ENCODE measurements around the gene SLC35F6.
A peak's percentile ranks its signal among the peaks of the same experiment; 100 is the strongest.
"Not testable (repeated sequence)": the region's sequence is repeated elsewhere in the genome, so short reads cannot be mapped to it uniquely, and the experiment has no call there.

The SLC35F6 gene

GRCh38 chr2:26757873-26758789 is 6.0 kb upstream of the SLC35F6 start:
- no peaks in the 10 kb centered on the region for H3K27me3 ChIP-seq
- DNase-seq, result no peak

GRCh38 chr2:26758790-26759321 is 5.2 kb upstream of the SLC35F6 start:
- Histone ChIP-seq H3K4me3 (ENCODE audit: low read depth, low read length) (no peak overlapping the region), H3K9me3 (no peaks in the 10 kb centered on the region), H3K27me3 (no peaks in the 10 kb centered on the region), H3K36me3 (no peaks in the 10 kb centered on the region), H3K4me1 (peaks cover 24% of the 10 kb centered on the region)
- no peak for DNase-seq
- TF ChIP-seq CTCF (IDR thresholded peaks at IDR 0.05; ENCODE audit: low read depth, low read length), result no peak

More at GRCh38 chr2:26757873-26758789, 6.0 kb upstream of the SLC35F6 start:
- H3K9me3 ChIP-seq, result no peaks in the 10 kb centered on the region
- H3K4me1 ChIP-seq, result peaks cover 30% of the 10 kb centered on the region
- H3K4me3 ChIP-seq (ENCODE audit: low read depth, low read length), result no peak overlapping the region
- no peaks in the 10 kb centered on the region for H3K36me3 ChIP-seq
- TF ChIP-seq CTCF (IDR thresholded peaks at IDR 0.05; ENCODE audit: low read depth, low read length), result no peak

GRCh38 chr2:26759845-26760244 is 4.2 kb upstream of the SLC35F6 start:
- H3K4me1 ChIP-seq, result peaks cover 20% of the 10 kb centered on the region; the same call in 1 of the 2 replicates
- no peak for TF ChIP-seq CTCF (IDR thresholded peaks at IDR 0.05; ENCODE audit: low read depth, low read length)
- H3K9me3 ChIP-seq, result no peaks in the 10 kb centered on the region

GRCh38 chr2:26760991-26761390 is 3.1 kb upstream of the SLC35F6 start:
- not testable (repeated sequence) for DNase-seq, H3K9me3 ChIP-seq
- H3K4me1 ChIP-seq, result peaks cover 12% of the 10 kb centered on the region; the same call in 1 of the 2 replicates

More at GRCh38 chr2:26759845-26760244, 4.2 kb upstream of the SLC35F6 start:
- no peak overlapping the region for H3K4me3 ChIP-seq (ENCODE audit: low read depth, low read length)
- DNase-seq, result no peak
- no peaks in the 10 kb centered on the region for H3K36me3 ChIP-seq
- no peaks in the 10 kb centered on the region for H3K27me3 ChIP-seq

GRCh38 chr2:26763019-26763418 is 1.1 kb upstream of the SLC35F6 start:
- Histone ChIP-seq H3K4me1 (peaks cover 9% of the 10 kb centered on the region; the same call in 1 of the 2 replicates), H3K36me3 (no peaks in the 10 kb centered on the region; the same call in 1 of the 2 replicates), H3K4me3 (ENCODE audit: low read depth, low read length) (no peak overlapping the region), H3K27me3 (no peaks in the 10 kb centered on the region), H3K9me3 (no peaks in the 10 kb centered on the region)
- DNase-seq, result no peak
- TF ChIP-seq CTCF (IDR thresholded peaks at IDR 0.05; ENCODE audit: low read depth, low read length), result no peak

More at GRCh38 chr2:26760991-26761390, 3.1 kb upstream of the SLC35F6 start:
- not testable (repeated sequence) for H3K4me3 ChIP-seq (ENCODE audit: low read depth, low read length); H3K36me3 ChIP-seq; H3K27me3 ChIP-seq

GRCh38 chr2:26764906-26765305 is 822 bp downstream of the SLC35F6 start:
- no peaks in the 10 kb centered on the region for H3K4me1 ChIP-seq
- no peaks in the 10 kb centered on the region for H3K9me3 ChIP-seq
- no peak for TF ChIP-seq CTCF (IDR thresholded peaks at IDR 0.05; ENCODE audit: low read depth, low read length)
- H3K27me3 ChIP-seq, result no peaks in the 10 kb centered on the region
- H3K4me3 ChIP-seq (ENCODE audit: low read depth, low read length), result peak overlapping the region; percentile 94
- no peaks in the 10 kb centered on the region; the same call in 1 of the 2 replicates for H3K36me3 ChIP-seq
- DNase-seq, result no peak

All from BE2C (cell line).